HEK293T (cell line): ENCODE results near the gene DIPK2A.

Source experiments
- CTCF ChIA-PET: fragments of 350-600 bp; formaldehyde crosslinking; extraction: SDS; loops from one replicate; lab custom pipeline; 2021; ENCODE audit warnings: antibody characterized with exemption, inconsistent platforms; lab: Yijun Ruan, JAX
- POLR2A ChIA-PET: fragments of 350-600 bp; formaldehyde crosslinking; extraction: SDS; loops from one replicate; lab custom pipeline; 2020; ENCODE audit warnings: antibody characterized with exemption, inconsistent platforms; lab: Yijun Ruan, JAX
- DNase-seq: peaks from one replicate; pipeline ENCODE4 v3.0.0; 2012; ENCODE audit warnings: mixed read lengths; ENCODE audit errors: extremely low spot score
- ARNT ChIP-seq: fragments of 450-650 bp; IDR thresholded peaks from 2 replicates; pipeline ENCODE4 v1.6.1; 2017; ENCODE audit warnings: mild to moderate bottlenecking
- BHLHE40 ChIP-seq: fragments of 450-650 bp; IDR thresholded peaks from 2 replicates; pipeline ENCODE4 v1.6.1; 2016; ENCODE audit warnings: mild to moderate bottlenecking, moderate library complexity, borderline replicate concordance
- CTBP1 ChIP-seq: fragments of 450-650 bp; IDR thresholded peaks from 2 replicates; pipeline ENCODE4 v1.6.1; 2016; ENCODE audit warnings: borderline replicate concordance
- ELF4 ChIP-seq: fragments of 450-650 bp; IDR thresholded peaks from 2 replicates; pipeline ENCODE4 v1.6.1; 2017; ENCODE audit warnings: antibody characterized with exemption
- FOXA1 ChIP-seq: fragments of 450-650 bp; IDR thresholded peaks from 2 replicates; pipeline ENCODE4 v1.6.1; 2016; ENCODE audit warnings: mild to moderate bottlenecking
- FOXK2 ChIP-seq: fragments of 450-650 bp; IDR thresholded peaks from 2 replicates; pipeline ENCODE4 v1.6.1; 2016; ENCODE audit warnings: mild to moderate bottlenecking
- FOXM1 ChIP-seq: fragments of 450-650 bp; IDR thresholded peaks from 2 replicates; pipeline ENCODE4 v1.6.1; 2017; ENCODE audit warnings: mild to moderate bottlenecking, borderline replicate concordance
- HDGF ChIP-seq: fragments of 450-650 bp; IDR thresholded peaks from 2 replicates; pipeline ENCODE4 v1.6.1; 2017; ENCODE audit warnings: antibody characterized with exemption, borderline replicate concordance
- L3MBTL2 ChIP-seq: fragments of 450-650 bp; conservative IDR thresholded peaks from 2 replicates; pipeline ENCODE4 v1.6.1; 2016; ENCODE audit warnings: mild to moderate bottlenecking
- LEF1 ChIP-seq: fragments of 450-650 bp; IDR thresholded peaks from 2 replicates; pipeline ENCODE4 v1.6.1; 2017; ENCODE audit warnings: mild to moderate bottlenecking, borderline replicate concordance
- NFRKB ChIP-seq: fragments of 450-650 bp; IDR thresholded peaks from 2 replicates; pipeline ENCODE4 v1.6.1; 2016; ENCODE audit warnings: mild to moderate bottlenecking, moderate library complexity
- PKNOX1 ChIP-seq: fragments of 450-650 bp; IDR thresholded peaks from 2 replicates; pipeline ENCODE4 v1.6.1; 2016
- SP1 ChIP-seq: fragments of 450-650 bp; IDR thresholded peaks from 2 replicates; pipeline ENCODE4 v1.6.1; 2017
- SUZ12 ChIP-seq: fragments of 450-650 bp; IDR thresholded peaks from 2 replicates; pipeline ENCODE4 v1.6.1; 2016; ENCODE audit warnings: mild to moderate bottlenecking
- TARDBP ChIP-seq: fragments of 450-650 bp; IDR thresholded peaks from 2 replicates; pipeline ENCODE4 v1.6.1; 2016
- ZNF384 ChIP-seq: fragments of 450-650 bp; IDR thresholded peaks from 2 replicates; pipeline ENCODE4 v1.6.1; 2016

Gene DIPK2A

GRCh38 chr3:143998266-143998665 lies 26.6 kb downstream of the DIPK2A start:
- POLR2A ChIA-PET, result no interaction called here
- CTCF ChIA-PET, result interaction anchor here (0.5 kb wide), 1 partner anchor 102 kb away, joined by 7 read pairs; no protein-coding TSS in a partner anchor
- DNase-seq, result no peak
- TF ChIP-seq BHLHE40 (no peak), NFRKB (no peak), LEF1 (no peak), ARNT (no peak), ELF4 (no peak), SP1 (no peak), CTBP1 (no peak), L3MBTL2 (no peak), FOXK2 (no peak), HDGF (no peak)

DNA sequence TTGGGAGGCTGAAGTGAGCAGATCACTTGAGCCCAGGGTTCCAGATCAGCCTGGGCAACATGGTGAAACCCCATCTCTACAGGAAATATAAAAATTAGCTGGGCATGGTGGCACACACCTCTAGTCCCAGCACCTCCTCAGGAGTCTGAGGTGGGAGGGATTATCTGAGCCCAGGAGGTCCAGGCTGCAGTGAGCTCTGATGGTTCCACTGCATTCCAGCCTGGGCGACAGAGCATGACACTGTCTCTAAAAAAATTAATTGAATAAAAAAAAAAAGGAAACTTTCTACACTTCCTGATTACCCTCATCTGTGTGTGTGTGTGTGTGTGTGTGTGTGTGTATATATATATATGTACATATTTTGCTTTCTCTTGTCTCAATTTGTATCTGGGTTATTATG lies 31.4 kb downstream of the DIPK2A start:
- DNase-seq, result no peak
- ChIA-PET POLR2A (no interaction called here), CTCF (no interaction called here)
- TF ChIP-seq FOXK2 (no peak), LEF1 (no peak), FOXM1 (no peak), PKNOX1 (no peak)

DNA sequence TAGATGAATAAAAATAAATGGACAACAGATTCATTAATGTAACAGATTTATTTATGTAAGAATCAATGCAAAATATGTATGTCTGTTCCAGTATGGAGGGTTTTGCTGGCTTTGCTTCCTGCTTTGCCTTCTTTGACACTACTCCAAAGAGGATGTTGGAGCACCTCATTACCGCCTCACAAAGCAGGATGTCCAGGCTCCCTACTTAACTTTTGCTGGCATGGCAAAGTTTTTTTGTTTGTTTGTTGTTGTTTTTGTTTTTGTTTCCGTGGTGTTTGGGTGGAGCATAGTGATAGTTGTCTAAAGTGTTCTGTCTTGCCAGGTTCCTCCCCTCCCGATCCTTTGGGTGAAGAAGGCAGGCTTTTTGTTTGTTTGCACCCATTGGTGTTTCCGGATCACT lies 38.7 kb downstream of the DIPK2A start:
- DNase-seq, result no peak
- TF ChIP-seq ELF4 (no peak), HDGF (no peak), ARNT (no peak), LEF1 (no peak), CTBP1 (no peak), PKNOX1 (no peak)
- CTCF ChIA-PET, result no interaction called here
- POLR2A ChIA-PET, result no interaction called here

- CTCF ChIA-PET, result no interaction called here
- TF ChIP-seq FOXK2, result no peak
- no peak for DNase-seq
- POLR2A ChIA-PET, result no interaction called here
These were observed 39.7 kb downstream of the DIPK2A start for GRCh38 chr3:144011251-144011799.

DNA sequence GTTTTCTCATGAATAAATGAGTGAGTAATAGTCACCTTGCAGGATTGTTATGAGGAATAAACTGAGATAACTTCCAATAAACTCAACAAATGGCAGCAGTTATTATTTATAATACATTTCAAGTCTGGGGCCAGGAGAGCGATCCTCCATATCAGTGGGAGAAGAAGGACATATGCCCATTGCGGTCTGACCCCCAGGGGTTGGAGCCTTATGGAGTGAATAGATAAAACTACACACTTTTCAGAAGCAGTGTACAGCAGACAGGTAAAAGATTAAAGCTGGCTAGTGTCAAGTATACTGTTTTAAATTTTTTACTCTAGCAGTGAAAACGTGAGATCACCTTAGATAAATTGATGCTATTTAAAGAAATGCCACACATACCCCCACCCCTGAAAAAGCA lies 43.5 kb downstream of the DIPK2A start:
- no peak for TF ChIP-seq HDGF
- TF ChIP-seq TARDBP, result no peak
- POLR2A ChIA-PET, result no interaction called here
- CTCF ChIA-PET, result no interaction called here
- no peak for DNase-seq

DNA sequence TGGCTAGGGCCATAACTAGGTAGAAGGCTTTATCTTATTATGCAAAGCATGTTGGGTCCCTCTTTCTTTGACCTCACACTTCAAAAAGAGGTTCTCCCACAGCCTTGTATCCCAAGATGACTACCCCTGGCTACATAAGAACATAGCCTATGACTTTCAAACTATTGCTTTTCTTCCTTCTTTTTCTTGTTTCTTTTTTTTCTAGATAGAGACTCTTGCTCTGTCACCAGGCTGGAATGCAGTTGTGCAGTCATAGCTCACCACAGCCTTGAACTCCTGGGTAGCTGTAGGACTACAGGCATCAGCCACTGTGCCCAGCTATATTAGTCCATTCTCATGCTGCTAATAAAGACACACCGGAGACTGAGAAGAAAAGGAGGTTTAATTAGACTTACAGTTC lies 47.2 kb downstream of the DIPK2A start:
- ChIA-PET CTCF (no interaction called here), POLR2A (no interaction called here)
- TF ChIP-seq ELF4, result no peak
- no peak for TF ChIP-seq LEF1
- no peak for TF ChIP-seq HDGF
- TF ChIP-seq FOXA1, result no peak
- no peak for TF ChIP-seq CTBP1
- TF ChIP-seq ARNT, result no peak
- TF ChIP-seq NFRKB, result no peak
- TF ChIP-seq PKNOX1, result no peak
- no peak for TF ChIP-seq FOXK2
- TF ChIP-seq ZNF384, result no peak
- TF ChIP-seq SUZ12, result no peak
- TF ChIP-seq BHLHE40, result no peak
- no peak for DNase-seq
